AG04449 (cell line): ENCODE data around the gene ZNHIT1.

Experiments
- CTCF ChIA-PET: fragments of 350-600 bp; formaldehyde crosslinking; extraction: SDS; loops from one replicate; lab custom pipeline; 2021; ENCODE audit warnings: antibody characterized with exemption; lab: Yijun Ruan, JAX
- POLR2A ChIA-PET: fragments of 400-600, 350-600 bp; formaldehyde crosslinking; extraction: SDS; loops from one replicate; lab custom pipeline; 2020; ENCODE audit warnings: antibody characterized with exemption, inconsistent platforms; lab: Yijun Ruan, JAX
- DNase-seq: peaks from one replicate; pipeline ENCODE4 v3.0.0-alpha.2; 2010; ENCODE audit warnings: low read depth, low spot score
- H3K4me3 ChIP-seq: 2 replicates; pipeline ENCODE4 v1.5.1; 2011; ENCODE audit warnings: low read depth, mild to moderate bottlenecking, control low read depth, low read length
- TF ChIP-seq, protein P1 (sequence below): IDR thresholded peaks from one replicate; pipeline ENCODE4 v1.5.1; 2011; ENCODE audit warnings: mild to moderate bottlenecking, moderate library complexity, low read length, control low read depth, inconsistent platforms; ENCODE audit not compliant: insufficient read depth; ENCODE audit errors: missing control alignments

The ZNHIT1 gene

DNA sequence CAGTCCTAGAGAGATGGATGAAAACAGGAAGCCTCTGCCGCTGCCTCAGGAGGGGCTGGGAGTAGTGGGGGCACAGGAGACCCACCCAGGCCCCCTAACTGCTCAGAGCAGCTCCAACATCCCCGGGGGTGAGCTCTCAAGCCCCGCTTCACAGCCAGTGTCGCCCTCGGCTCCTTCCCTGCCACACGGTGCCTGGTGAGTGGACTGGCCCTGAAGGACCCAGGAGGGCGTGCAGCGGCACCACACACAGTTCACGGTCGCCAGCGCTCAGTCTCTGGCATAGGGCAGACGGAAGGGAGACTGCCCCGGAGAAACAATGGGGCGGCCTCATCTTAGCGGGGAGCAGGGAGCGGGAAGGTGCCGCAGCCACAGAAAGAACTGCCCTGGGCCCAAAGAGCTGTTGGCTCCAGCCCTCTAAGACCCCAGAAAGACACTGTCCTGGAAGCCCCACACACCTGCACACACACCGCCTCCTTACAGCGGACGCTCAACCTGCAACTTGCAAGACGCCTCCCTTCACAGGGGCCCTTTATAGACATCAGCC lies 18.4 kb downstream of the ZNHIT1 start:
- DNase-seq = no peak
- ChIA-PET CTCF (interaction anchor here (1.4 to 7.7 kb wide), 3 partner anchors 8 to 92 kb away, joined by 4 to 64 read pairs (median 13); partner anchors contain the start of gene FIS1), POLR2A (interaction anchor here (0.6 kb wide), 1 partner anchor 9 kb away, joined by 3 read pairs; no protein-coding TSS in a partner anchor)
- H3K4me3 ChIP-seq = no peak overlapping the region
- TF ChIP-seq, protein P1, sequence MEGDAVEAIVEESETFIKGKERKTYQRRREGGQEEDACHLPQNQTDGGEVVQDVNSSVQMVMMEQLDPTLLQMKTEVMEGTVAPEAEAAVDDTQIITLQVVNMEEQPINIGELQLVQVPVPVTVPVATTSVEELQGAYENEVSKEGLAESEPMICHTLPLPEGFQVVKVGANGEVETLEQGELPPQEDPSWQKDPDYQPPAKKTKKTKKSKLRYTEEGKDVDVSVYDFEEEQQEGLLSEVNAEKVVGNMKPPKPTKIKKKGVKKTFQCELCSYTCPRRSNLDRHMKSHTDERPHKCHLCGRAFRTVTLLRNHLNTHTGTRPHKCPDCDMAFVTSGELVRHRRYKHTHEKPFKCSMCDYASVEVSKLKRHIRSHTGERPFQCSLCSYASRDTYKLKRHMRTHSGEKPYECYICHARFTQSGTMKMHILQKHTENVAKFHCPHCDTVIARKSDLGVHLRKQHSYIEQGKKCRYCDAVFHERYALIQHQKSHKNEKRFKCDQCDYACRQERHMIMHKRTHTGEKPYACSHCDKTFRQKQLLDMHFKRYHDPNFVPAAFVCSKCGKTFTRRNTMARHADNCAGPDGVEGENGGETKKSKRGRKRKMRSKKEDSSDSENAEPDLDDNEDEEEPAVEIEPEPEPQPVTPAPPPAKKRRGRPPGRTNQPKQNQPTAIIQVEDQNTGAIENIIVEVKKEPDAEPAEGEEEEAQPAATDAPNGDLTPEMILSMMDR = no peak

DNA sequence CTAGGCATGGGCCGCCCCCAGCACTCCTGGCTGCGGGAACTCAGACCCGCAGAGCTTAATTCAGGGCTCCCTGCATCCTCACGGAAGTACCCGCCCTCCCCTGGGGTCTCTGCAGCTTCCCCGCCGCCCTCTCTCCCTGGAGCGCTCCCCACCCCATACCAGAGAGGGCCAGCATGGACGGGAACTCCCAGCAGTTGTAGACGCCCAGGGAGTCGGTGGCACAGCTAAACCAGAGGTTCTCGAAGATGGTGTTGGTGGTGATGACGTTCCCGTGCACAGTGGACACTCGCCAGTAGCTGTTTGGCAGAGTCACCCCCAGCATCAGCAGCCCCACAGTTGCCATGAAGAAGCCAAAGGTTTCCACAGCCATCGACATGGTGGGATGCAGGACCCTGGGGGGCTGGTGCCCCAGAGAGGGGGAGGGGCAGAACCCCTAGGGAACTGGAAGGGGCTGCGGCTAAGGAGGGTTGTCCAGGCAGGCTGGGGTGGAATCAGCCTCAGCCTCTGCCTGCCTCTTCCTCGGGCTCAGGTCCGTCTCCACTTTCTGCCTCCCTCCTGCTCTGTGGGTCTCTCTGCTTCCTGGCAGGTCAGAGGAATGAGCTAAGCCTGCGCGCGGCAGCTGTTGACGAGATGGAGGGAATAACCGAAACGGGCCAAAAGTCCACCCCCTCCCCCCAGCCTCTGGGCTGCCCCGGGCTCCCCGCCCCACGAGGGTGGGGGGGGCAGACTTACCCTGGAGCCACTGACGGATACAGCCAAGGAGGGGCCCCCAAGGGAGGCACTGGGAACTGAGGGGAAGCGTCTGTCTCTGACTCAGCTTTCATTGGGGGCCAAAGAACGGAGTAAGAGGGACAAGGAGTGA lies 19.5 kb downstream of the ZNHIT1 start, which contains the start of gene CLDN15:
Gene CLDN15 (minus strand): TSS at position 597 of the 862 bp plus-strand sequence. CDS start 221 bp downstream, at position 376.
- H3K4me3 ChIP-seq = no peak within 1 kb of the TSS

DNA sequence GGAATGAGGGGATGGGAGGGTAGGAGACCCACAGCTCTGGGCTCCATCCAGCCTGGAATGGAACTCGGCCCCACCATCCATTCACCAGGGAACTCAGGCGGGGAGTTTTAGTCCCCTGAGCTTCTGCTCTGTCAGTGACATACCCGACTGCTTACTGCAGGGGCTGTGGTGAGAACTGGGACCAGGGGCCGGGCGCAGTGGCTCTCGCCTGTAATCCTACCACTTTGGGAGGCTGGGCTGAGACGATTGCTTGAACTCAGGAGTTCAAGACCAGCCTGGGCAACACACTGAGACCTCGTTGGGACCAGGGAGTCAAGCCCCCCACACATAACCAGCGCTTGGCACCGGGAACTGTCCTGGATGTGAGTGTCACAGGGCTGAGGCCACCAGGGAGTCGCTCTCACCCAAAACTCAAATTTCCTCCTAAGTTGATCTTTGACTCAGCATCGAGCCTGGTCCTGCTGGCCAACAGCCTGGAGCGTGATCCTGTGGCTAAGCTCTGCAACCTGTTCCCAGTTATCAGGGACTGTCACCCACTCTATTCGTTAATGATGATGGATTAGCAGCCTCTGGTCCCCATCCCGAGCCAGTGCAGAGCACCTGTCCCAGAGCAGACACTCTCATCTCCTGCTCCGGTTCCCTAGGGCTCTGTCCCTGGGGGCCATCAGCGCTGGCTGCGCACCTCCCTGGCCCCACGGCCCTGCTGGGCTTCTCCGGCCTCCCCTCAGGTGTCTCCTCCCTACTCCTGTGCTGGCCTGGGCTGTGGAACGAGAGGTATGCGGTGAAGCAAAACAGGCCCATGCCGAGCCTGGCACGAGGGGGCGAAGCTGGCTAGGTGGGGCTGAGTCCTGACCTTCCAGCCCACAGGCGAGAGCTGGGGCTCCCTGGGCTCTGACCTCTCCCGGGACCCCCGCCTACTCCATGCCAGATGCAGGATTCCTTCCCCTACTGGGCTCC lies 20.5 kb downstream of the ZNHIT1 start:
- ChIA-PET POLR2A (interaction anchor here (0.9 kb wide), 1 partner anchor 12 kb away, joined by 4 read pairs; no protein-coding TSS in a partner anchor), CTCF (interaction anchor here (0.8 to 3.0 kb wide), 3 partner anchors 20 to 94 kb away, joined by 3 to 13 read pairs (median 8); partner anchors contain the start of gene ZNHIT1)
- no peak overlapping the region for H3K4me3 ChIP-seq
- no peak for DNase-seq
- TF ChIP-seq, protein P1 = no peak

More for the DNA sequence above, 19.5 kb downstream of the ZNHIT1 start, which contains the start of gene CLDN15:
- ChIA-PET CTCF (interaction anchor here (0.8 to 3.0 kb wide), 3 partner anchors 9 to 93 kb away, joined by 3 to 13 read pairs (median 4); partner anchors contain the start of gene ZNHIT1), POLR2A (interaction anchor here (0.9 kb wide), 1 partner anchor 11 kb away, joined by 4 read pairs; no protein-coding TSS in a partner anchor)
- no peak for DNase-seq
- TF ChIP-seq, protein P1 = no peak

DNA sequence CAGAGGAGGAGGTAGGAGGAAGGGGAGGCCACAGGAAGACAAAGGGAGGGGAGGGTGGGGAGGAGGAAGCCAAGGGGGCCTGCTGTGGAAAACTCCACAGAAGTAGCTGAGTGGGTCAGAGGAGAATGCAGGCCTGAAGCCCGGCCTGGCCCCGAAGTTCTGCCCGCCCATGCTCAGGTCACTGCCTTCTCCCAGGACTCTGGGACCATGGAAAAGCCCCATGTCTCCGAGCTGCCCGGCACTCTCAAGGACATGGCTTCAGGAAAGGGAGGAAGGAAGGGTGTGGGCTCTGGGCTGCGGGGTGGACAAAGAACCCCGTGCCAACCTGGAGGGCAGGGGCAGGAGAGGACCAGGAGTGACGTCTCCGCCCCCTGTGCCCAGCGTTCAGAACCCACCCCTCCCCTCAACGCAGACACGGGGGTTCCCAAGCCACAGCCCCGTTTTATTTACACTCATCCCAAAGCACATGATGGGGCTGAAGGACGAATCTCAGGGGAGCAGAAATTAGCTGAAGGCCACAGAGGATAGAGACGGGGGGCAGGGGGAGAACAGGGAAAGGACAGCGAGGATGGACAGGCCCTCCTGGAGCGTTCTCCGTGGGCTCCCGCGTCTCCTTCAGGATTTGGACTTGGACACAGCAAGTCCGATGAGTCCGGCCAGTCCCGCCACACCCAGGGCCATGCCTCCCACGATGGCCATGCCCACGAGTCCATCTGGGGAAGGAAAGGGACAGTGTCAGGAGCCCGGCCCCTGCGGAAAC lies 21.4 kb downstream of the ZNHIT1 start:
- no peak for DNase-seq
- POLR2A ChIA-PET = no interaction called here
- H3K4me3 ChIP-seq = no peak overlapping the region

DNA sequence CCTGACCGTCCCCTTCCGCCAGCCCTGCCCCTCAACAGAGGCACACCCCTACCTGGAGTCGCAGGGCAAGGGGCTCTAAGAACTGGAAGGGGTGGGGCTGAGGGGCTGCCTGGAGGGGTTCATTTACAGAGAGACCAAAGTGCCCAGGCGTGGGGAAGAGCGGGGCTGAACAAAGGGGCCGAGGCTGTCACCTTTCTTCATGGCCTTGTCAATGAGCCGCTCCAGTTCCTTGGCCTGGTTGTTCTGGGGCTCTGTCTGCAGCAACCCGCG lies 21.9 kb downstream of the ZNHIT1 start:
- TF ChIP-seq, protein P1 = no peak
- ChIA-PET POLR2A (no interaction called here), CTCF (no interaction called here)
- DNase-seq = no peak
- H3K4me3 ChIP-seq = no peak overlapping the region

More for the DNA sequence above, 21.4 kb downstream of the ZNHIT1 start:
- TF ChIP-seq, protein P1 = no peak
- CTCF ChIA-PET = interaction anchor here (1.7 to 3.0 kb wide), 2 partner anchors 47 to 95 kb away, joined by 8 to 13 read pairs; no protein-coding TSS in a partner anchor
